ENCODE data around the gene LRCH1. TPM values are rescaled to one million over a fixed set of nuclear protein-coding genes. Genes with fewer than 3 reads are reported as not detected.

LRCH1 gene
- total and polyA plus RNA-seq, 4 donors: 2.6 to 6.6 (median 3.4) TPM

DNA sequence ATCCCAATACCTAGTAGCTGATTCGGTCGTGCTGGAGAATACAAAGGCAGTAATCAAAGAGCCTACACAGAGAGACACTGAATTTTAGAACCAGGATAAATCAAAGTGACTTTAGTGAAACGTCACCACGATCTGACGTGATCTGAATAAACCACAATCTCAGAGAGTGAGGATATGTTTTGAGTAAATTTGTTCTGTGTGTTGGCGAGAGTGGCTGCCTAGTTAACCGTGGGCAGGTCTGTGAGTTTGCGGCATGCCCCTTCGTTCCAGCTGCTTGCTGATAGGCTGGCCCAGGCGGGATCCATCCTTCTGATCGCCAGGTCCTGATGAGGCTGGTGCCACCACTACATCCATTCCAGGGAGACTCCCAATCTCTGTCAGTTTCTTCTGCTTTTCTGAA, 40.4 kb downstream of the LRCH1 start:
- DNase-seq (ENCODE audit: low spot score): no peak
- peaks cover 2 to 17% (median 10%) of the 10 kb centered on the region in 4 donors for H3K4me1 ChIP-seq (ENCODE audit: control insufficient read depth in 4 of 4, insufficient read depth in 4 of 4, low read length in 3 of 4)
- no peak overlapping the region for H3K4me3 ChIP-seq (ENCODE audit: low read depth in 1 of 3, low read length in 3 of 3)

DNA sequence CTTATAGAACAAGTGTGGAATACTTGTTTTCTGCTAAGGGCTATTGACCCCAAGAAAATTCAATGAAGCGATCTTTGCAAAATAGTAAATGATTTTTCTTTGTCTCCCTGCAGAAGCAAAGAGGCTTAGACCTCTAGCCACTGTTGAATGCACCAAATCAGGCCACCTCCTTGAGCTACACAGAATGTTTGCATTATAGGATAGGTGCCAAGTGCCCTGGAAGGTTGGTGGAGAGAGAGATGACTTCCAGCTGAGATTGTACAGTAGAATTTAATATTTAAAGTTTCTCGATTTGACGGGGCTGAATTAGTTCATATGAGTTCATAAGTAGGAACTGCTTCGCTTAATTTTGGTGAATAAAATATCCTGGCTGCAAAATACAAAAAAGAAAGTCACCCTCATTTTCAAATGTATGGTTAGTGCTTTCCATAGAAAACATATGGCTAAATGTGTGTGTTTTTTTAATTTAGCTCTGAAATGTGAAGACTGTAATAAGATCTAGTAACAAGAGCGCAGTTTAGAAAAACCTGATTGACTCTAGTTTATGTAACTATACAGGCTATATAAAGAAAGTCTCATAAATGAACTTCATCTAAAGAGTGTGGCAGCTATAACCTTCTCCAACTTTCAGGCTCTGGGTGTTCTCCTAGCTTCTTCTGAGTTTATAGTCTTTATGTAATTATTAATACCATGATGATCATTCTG, 41.6 kb downstream of the LRCH1 start:
- H3K27ac ChIP-seq (ENCODE audit: low read depth in 1 of 2, low read length in 2 of 2): no peak overlapping the region
- TF ChIP-seq ATF3 (IDR thresholded peaks at IDR 0.05) (no peak), RXRA (IDR thresholded peaks at IDR 0.05) (no peak), YY1 (IDR thresholded peaks at IDR 0.05) (no peak), NR2F2 (IDR thresholded peaks at IDR 0.05) (no peak), EGR1 (IDR thresholded peaks at IDR 0.05; ENCODE audit: low read depth in 2 of 2) (no peak), TAF1 (conservative IDR thresholded peaks at IDR 0.05) (no peak), FOXA2 (IDR thresholded peaks at IDR 0.05) (no peak), RAD21 (IDR thresholded peaks at IDR 0.05) (no peak), FOXA1 (IDR thresholded peaks at IDR 0.05) (no peak), SP1 (IDR thresholded peaks at IDR 0.05) (no peak), HNF4G (IDR thresholded peaks at IDR 0.05) (no peak)
- TF ChIP-seq, protein P1, sequence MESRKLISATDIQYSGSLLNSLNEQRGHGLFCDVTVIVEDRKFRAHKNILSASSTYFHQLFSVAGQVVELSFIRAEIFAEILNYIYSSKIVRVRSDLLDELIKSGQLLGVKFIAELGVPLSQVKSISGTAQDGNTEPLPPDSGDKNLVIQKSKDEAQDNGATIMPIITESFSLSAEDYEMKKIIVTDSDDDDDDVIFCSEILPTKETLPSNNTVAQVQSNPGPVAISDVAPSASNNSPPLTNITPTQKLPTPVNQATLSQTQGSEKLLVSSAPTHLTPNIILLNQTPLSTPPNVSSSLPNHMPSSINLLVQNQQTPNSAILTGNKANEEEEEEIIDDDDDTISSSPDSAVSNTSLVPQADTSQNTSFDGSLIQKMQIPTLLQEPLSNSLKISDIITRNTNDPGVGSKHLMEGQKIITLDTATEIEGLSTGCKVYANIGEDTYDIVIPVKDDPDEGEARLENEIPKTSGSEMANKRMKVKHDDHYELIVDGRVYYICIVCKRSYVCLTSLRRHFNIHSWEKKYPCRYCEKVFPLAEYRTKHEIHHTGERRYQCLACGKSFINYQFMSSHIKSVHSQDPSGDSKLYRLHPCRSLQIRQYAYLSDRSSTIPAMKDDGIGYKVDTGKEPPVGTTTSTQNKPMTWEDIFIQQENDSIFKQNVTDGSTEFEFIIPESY (IDR thresholded peaks at IDR 0.05): no peak
- TF ChIP-seq, protein P2, sequence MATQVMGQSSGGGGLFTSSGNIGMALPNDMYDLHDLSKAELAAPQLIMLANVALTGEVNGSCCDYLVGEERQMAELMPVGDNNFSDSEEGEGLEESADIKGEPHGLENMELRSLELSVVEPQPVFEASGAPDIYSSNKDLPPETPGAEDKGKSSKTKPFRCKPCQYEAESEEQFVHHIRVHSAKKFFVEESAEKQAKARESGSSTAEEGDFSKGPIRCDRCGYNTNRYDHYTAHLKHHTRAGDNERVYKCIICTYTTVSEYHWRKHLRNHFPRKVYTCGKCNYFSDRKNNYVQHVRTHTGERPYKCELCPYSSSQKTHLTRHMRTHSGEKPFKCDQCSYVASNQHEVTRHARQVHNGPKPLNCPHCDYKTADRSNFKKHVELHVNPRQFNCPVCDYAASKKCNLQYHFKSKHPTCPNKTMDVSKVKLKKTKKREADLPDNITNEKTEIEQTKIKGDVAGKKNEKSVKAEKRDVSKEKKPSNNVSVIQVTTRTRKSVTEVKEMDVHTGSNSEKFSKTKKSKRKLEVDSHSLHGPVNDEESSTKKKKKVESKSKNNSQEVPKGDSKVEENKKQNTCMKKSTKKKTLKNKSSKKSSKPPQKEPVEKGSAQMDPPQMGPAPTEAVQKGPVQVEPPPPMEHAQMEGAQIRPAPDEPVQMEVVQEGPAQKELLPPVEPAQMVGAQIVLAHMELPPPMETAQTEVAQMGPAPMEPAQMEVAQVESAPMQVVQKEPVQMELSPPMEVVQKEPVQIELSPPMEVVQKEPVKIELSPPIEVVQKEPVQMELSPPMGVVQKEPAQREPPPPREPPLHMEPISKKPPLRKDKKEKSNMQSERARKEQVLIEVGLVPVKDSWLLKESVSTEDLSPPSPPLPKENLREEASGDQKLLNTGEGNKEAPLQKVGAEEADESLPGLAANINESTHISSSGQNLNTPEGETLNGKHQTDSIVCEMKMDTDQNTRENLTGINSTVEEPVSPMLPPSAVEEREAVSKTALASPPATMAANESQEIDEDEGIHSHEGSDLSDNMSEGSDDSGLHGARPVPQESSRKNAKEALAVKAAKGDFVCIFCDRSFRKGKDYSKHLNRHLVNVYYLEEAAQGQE (IDR thresholded peaks at IDR 0.05): no peak

More for the DNA sequence above, 40.4 kb downstream of the LRCH1 start:
- no peaks in the 10 kb centered on the region for H3K36me3 ChIP-seq (ENCODE audit: control insufficient read depth in 4 of 4, insufficient read depth in 3 of 4, low read depth in 1 of 4, low read length in 3 of 4)
- WGBS: 67% methylated on average over 11 of the region's 11 CpGs
- TF ChIP-seq SP1 (IDR thresholded peaks at IDR 0.05): no peak
- TF ChIP-seq RAD21 (IDR thresholded peaks at IDR 0.05): no peak
- TF ChIP-seq HNF4A (conservative IDR thresholded peaks at IDR 0.05): no peak
- no peak for TF ChIP-seq JUND (IDR thresholded peaks at IDR 0.05)
- TF ChIP-seq, protein P2 (IDR thresholded peaks at IDR 0.05): no peak
- TF ChIP-seq, protein P3, sequence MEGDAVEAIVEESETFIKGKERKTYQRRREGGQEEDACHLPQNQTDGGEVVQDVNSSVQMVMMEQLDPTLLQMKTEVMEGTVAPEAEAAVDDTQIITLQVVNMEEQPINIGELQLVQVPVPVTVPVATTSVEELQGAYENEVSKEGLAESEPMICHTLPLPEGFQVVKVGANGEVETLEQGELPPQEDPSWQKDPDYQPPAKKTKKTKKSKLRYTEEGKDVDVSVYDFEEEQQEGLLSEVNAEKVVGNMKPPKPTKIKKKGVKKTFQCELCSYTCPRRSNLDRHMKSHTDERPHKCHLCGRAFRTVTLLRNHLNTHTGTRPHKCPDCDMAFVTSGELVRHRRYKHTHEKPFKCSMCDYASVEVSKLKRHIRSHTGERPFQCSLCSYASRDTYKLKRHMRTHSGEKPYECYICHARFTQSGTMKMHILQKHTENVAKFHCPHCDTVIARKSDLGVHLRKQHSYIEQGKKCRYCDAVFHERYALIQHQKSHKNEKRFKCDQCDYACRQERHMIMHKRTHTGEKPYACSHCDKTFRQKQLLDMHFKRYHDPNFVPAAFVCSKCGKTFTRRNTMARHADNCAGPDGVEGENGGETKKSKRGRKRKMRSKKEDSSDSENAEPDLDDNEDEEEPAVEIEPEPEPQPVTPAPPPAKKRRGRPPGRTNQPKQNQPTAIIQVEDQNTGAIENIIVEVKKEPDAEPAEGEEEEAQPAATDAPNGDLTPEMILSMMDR (IDR thresholded peaks at IDR 0.05; ENCODE audit: low read depth, low read length, missing input control): no peak
- TF ChIP-seq, protein P4, sequence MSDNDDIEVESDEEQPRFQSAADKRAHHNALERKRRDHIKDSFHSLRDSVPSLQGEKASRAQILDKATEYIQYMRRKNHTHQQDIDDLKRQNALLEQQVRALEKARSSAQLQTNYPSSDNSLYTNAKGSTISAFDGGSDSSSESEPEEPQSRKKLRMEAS (IDR thresholded peaks at IDR 0.05): no peak
- no peak for TF ChIP-seq GABPA (IDR thresholded peaks at IDR 0.05 in 1 of 2, conservative IDR thresholded peaks at IDR 0.05 in 1 of 2)
- TF ChIP-seq EGR1 (IDR thresholded peaks at IDR 0.05; ENCODE audit: low read depth in 2 of 2): no peak
- TF ChIP-seq HNF4G (IDR thresholded peaks at IDR 0.05): no peak
- TF ChIP-seq NR2F2 (IDR thresholded peaks at IDR 0.05): no peak
- TF ChIP-seq TAF1 (conservative IDR thresholded peaks at IDR 0.05): no peak
- H3K27ac ChIP-seq (ENCODE audit: low read depth in 1 of 2, low read length in 2 of 2): no peak overlapping the region
- H3K9me3 ChIP-seq (ENCODE audit: control insufficient read depth in 4 of 4, low read length in 3 of 4): no peaks in the 10 kb centered on the region
- no peak overlapping the region for H3K9ac ChIP-seq (ENCODE audit: low read depth in 1 of 2, low read length in 2 of 2)
- H3K27me3 ChIP-seq (ENCODE audit: control insufficient read depth in 4 of 4, insufficient read depth in 4 of 4, low read length in 3 of 4): no peaks in the 10 kb centered on the region

More for the DNA sequence above, 41.6 kb downstream of the LRCH1 start:
- Histone ChIP-seq H3K27me3 (ENCODE audit: control insufficient read depth in 4 of 4, insufficient read depth in 4 of 4, low read length in 3 of 4) (no peaks in the 10 kb centered on the region), H3K9ac (ENCODE audit: low read depth in 1 of 2, low read length in 2 of 2) (no peak overlapping the region), H3K4me3 (ENCODE audit: low read depth in 1 of 3, low read length in 3 of 3) (no peak overlapping the region), H3K36me3 (ENCODE audit: control insufficient read depth in 4 of 4, insufficient read depth in 3 of 4, low read depth in 1 of 4, low read length in 3 of 4) (no peaks in the 10 kb centered on the region), H3K9me3 (ENCODE audit: control insufficient read depth in 4 of 4, low read length in 3 of 4) (no peaks in the 10 kb centered on the region), H3K4me1 (ENCODE audit: control insufficient read depth in 4 of 4, insufficient read depth in 4 of 4, low read length in 3 of 4) (peaks cover 2 to 17% (median 10%) of the 10 kb centered on the region in 4 donors)
- WGBS: 92% methylated on average over 5 of the region's 5 CpGs
- DNase-seq (ENCODE audit: low spot score): no peak
